Type B pancreatic cell (in vitro differentiated cells): ENCODE data around the gene CSRNP2. TPM values are rescaled to one million over a fixed set of nuclear protein-coding genes. Genes with fewer than 3 reads are reported as not detected.

Source experiments
- DNase-seq: peaks from one replicate; pipeline ENCODE4 v3.0.0; 2021; ENCODE audit warnings: mixed read lengths; ENCODE audit not compliant: unreplicated experiment; ENCODE audit errors: extremely low spot score
- H3K27ac Mint-ChIP-seq: 2 replicates; pipeline ENCODE4 v1.8.0; 2021; ENCODE audit warnings: mild to moderate bottlenecking, mixed read lengths
- H3K27me3 Mint-ChIP-seq: 2 replicates; pipeline ENCODE4 v1.8.0; 2021; ENCODE audit warnings: mixed read lengths
- H3K36me3 Mint-ChIP-seq: 2 replicates; pipeline ENCODE4 v1.8.0; 2021; ENCODE audit warnings: mixed read lengths
- H3K4me1 Mint-ChIP-seq: one replicate; pipeline ENCODE4 v1.8.0; 2021; ENCODE audit warnings: mixed read lengths; ENCODE audit not compliant: unreplicated experiment
- H3K4me3 Mint-ChIP-seq: 2 replicates; pipeline ENCODE4 v1.8.0; 2021; ENCODE audit warnings: mild to moderate bottlenecking, mixed read lengths
- H3K9me3 Mint-ChIP-seq: 2 replicates; pipeline ENCODE4 v1.8.0; 2021; ENCODE audit warnings: mixed read lengths
- total RNA-seq: library from RNA; stranded (reverse); gene quantifications from 2 replicates; pipeline ENCODE4 v1.2.1, GENCODE V29; 2021; ENCODE audit warnings: low replicate concordance
- TF ChIP-seq, protein P1 (sequence below): fragments of 200-600 bp; sonication (generic); conservative IDR thresholded peaks from 2 replicates; pipeline ENCODE4 v1.5.0; 2021; ENCODE audit warnings: antibody characterized with exemption, mild to moderate bottlenecking

The CSRNP2 gene
- total RNA-seq, 1 donor from 2014 or later, result 55.5 TPM

GRCh38 chr12:51033457-51034089 is 49.8 kb downstream of the CSRNP2 start:
- Mint-ChIP-seq H3K36me3 (no peaks in the 10 kb centered on the region), H3K4me1 (peaks cover 11% of the 10 kb centered on the region), H3K9me3 (no peaks in the 10 kb centered on the region), H3K27me3 (peaks cover 4% of the 10 kb centered on the region), H3K27ac (no peak overlapping the region), H3K4me3 (no peak overlapping the region)
- no peak for DNase-seq
- TF ChIP-seq, protein P1, sequence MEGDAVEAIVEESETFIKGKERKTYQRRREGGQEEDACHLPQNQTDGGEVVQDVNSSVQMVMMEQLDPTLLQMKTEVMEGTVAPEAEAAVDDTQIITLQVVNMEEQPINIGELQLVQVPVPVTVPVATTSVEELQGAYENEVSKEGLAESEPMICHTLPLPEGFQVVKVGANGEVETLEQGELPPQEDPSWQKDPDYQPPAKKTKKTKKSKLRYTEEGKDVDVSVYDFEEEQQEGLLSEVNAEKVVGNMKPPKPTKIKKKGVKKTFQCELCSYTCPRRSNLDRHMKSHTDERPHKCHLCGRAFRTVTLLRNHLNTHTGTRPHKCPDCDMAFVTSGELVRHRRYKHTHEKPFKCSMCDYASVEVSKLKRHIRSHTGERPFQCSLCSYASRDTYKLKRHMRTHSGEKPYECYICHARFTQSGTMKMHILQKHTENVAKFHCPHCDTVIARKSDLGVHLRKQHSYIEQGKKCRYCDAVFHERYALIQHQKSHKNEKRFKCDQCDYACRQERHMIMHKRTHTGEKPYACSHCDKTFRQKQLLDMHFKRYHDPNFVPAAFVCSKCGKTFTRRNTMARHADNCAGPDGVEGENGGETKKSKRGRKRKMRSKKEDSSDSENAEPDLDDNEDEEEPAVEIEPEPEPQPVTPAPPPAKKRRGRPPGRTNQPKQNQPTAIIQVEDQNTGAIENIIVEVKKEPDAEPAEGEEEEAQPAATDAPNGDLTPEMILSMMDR, result no peak

GRCh38 chr12:51033048-51033447 is 50.3 kb downstream of the CSRNP2 start:
- H3K9me3 Mint-ChIP-seq, result no peaks in the 10 kb centered on the region
- H3K4me3 Mint-ChIP-seq, result no peak overlapping the region
- H3K27ac Mint-ChIP-seq, result no peak overlapping the region
- TF ChIP-seq, protein P1, result no peak
- peaks cover 4% of the 10 kb centered on the region for H3K27me3 Mint-ChIP-seq
- H3K4me1 Mint-ChIP-seq, result peaks cover 16% of the 10 kb centered on the region
- no peaks in the 10 kb centered on the region for H3K36me3 Mint-ChIP-seq
- DNase-seq, result no peak

DNA sequence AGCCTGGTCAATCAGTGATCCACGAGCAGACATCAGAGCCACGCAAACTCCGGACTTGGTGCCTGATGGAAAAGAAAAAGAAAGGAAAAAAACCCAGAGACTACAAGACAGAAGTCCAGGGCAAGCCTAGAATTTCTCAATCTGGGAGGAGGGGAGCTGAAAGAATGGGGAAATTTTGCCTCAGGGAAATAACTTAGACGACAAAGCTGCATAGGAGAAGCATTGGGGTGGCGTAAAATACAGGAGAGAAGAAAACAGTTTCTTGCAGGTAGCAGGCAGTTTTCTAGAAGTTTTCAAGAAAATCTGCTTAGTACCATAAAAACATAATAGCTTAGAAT is 54.6 kb downstream of the CSRNP2 start:
- H3K27ac Mint-ChIP-seq, result peak overlapping the region; percentile 87
- no peaks in the 10 kb centered on the region for H3K9me3 Mint-ChIP-seq
- DNase-seq, result no peak
- H3K4me3 Mint-ChIP-seq, result peak overlapping the region; percentile 80
- H3K36me3 Mint-ChIP-seq, result no peaks in the 10 kb centered on the region
- peaks cover 38% of the 10 kb centered on the region for H3K4me1 Mint-ChIP-seq
- TF ChIP-seq, protein P1, result no peak
- H3K27me3 Mint-ChIP-seq, result peaks cover 4% of the 10 kb centered on the region

DNA sequence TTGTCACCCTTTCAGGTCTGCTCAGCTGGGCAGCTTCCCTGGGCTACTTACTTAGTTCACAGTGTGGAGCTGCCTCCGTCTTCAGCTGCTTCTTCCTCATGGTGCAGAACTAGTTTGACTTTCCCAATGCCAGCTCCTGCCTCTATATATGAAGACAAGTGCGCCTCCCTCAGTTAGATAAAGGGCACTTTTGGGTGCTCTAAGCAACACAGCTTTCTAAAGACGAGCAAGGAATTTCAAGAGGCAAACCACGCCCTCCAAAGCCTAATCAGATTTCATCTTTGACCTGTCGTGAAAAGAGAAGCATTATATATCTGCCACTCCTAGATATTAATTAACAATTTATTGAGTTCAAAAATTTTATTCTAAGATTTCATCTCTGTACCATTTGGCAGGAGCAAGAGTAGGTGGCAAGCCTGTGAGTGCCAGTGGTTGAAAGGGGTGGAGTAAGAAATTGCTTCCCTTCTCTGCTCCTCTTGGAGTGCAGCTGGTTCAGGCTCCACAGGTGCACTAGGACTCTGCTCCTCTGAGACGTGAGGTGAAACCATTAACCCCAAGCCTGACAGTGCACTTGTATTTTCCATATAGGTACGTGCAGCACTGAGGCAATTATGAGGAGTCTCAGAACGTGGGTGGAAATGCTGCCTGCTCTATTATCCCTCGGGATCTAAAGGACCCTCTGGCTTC is 55.1 kb downstream of the CSRNP2 start:
- TF ChIP-seq, protein P1, result peak; percentile 54
- no peak for DNase-seq
- Mint-ChIP-seq H3K9me3 (no peaks in the 10 kb centered on the region), H3K27ac (peak overlapping the region; percentile 87), H3K4me3 (peak overlapping the region; percentile 80), H3K27me3 (peaks cover 4% of the 10 kb centered on the region), H3K4me1 (peaks cover 38% of the 10 kb centered on the region), H3K36me3 (no peaks in the 10 kb centered on the region)

DNA sequence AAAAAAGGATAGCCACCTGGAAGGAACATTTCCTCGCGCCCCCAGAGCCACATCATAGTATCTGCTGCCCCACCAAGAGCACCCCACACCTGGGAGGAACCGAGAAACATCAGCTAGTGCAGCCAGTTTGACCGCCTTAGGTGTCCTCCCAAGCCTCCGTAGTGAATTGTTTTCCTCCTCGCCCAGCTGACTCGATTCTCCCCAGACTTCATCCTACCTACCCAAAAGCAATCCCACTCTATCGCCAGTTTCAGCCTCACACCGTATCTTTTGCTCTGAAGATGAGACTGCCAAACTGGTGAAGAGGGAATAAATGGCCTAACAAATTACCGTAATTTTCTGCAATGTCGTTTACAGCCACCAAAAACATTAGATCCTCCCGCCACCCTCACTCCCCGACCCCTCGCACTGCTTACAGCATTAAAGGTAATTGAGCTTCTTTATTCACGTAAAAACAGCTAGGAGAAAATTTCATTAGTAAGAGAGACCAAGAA is 56.0 kb downstream of the CSRNP2 start:
- Mint-ChIP-seq H3K9me3 (no peaks in the 10 kb centered on the region), H3K27ac (peak overlapping the region; percentile 47), H3K4me3 (peak overlapping the region; percentile 80), H3K27me3 (peaks cover 4% of the 10 kb centered on the region), H3K4me1 (peaks cover 42% of the 10 kb centered on the region), H3K36me3 (no peaks in the 10 kb centered on the region)
- TF ChIP-seq, protein P1, result no peak
- no peak for DNase-seq
